Tibial nerve (tissue), 4 donors: Measurements from ENCODE around the gene UBE2Z.

Experiments used
- CTCF ChIP-seq, 5 experiments: fragments of 200-600 bp in 3 of 5; fragments of 450-650 bp in 2 of 5; sonication (generic) in 3 of 5; IDR thresholded peaks; one replicate each; pipeline ENCODE4 v1.5.1; 2016 to 2019; ENCODE audit warnings: antibody characterized with exemption in 5 of 5, mild to moderate bottlenecking in 3 of 5, moderate library complexity in 2 of 5
- EP300 ChIP-seq, 2 donors: sonication (generic); formaldehyde crosslinking; IDR thresholded peaks; one replicate each; pipeline ENCODE4 v1.6.1; 2017; ENCODE audit warnings: antibody characterized with exemption in 2 of 2, mild to moderate bottlenecking in 1 of 2
- POLR2A ChIP-seq, 2 donors: fragments of 450-650 bp; IDR thresholded peaks; one replicate each; pipeline ENCODE4 v1.6.1; 2017; ENCODE audit warnings: antibody characterized with exemption in 2 of 2, mild to moderate bottlenecking in 2 of 2, moderate library complexity in 2 of 2

GRCh38 chr17:48970224-48970623 is 62.0 kb downstream of the UBE2Z start:
- no peak for TF ChIP-seq CTCF (IDR thresholded peaks at IDR 0.05)
- no peak for TF ChIP-seq EP300 (IDR thresholded peaks at IDR 0.05)
- no peak for TF ChIP-seq POLR2A (IDR thresholded peaks at IDR 0.05)
